Panc1 (cell line): ENCODE results near the gene HLA-DQB1. TPM values are rescaled to one million over a fixed set of nuclear protein-coding genes. Genes with fewer than 3 reads are reported as not detected.

Source experiments
- ATAC-seq: fragments of 200-7000 bp; cut with Tn5 transposase; 2 replicates; pipeline ENCODE4 v1.9.1; 2020; ENCODE audit warnings: mild to moderate bottlenecking, moderate library complexity
- BruUV-seq: library from RNA; stranded (reverse); fragments of 400-500 nt; replicated peaks from 2 replicates; lab custom pipeline; 2021; lab: Mats Ljungman, UMichigan
- CTCF ChIA-PET: fragments of 300-600 bp; sonication (Branson Sonifier 250); formaldehyde crosslinking; loops from one replicate; lab custom pipeline; 2022; ENCODE audit warnings: antibody characterized with exemption; lab: Charles Lee
- POLR2A ChIA-PET: fragments of 300-600 bp; sonication (Branson Sonifier 250); formaldehyde crosslinking; loops from one replicate; lab custom pipeline; 2022; ENCODE audit warnings: antibody characterized with exemption; lab: Charles Lee
- DNase-seq: peaks from one replicate; pipeline ENCODE4 v3.0.0-alpha.2; 2010; ENCODE audit warnings: low read depth, low spot score
- H3K27ac ChIP-seq: 2 replicates; pipeline ENCODE4 v1.5.1; 2011; ENCODE audit warnings: mild to moderate bottlenecking, low read length, inconsistent platforms
- H3K27me3 ChIP-seq: fragments of 200-500 bp; sonication (Bioruptor generic); 2 replicates; pipeline ENCODE4 v1.6.0; 2014; ENCODE audit warnings: low read length, inconsistent platforms; ENCODE audit not compliant: control insufficient read depth, insufficient read depth
- H3K36me3 ChIP-seq: fragments of 200-500 bp; sonication (Bioruptor generic); 2 replicates; pipeline ENCODE4 v1.5.1; 2014; ENCODE audit warnings: inconsistent platforms, mild to moderate bottlenecking, low read length, moderate library complexity; ENCODE audit not compliant: control insufficient read depth, insufficient read depth
- H3K4me1 ChIP-seq: 2 replicates; pipeline ENCODE4 v1.5.1; 2011; ENCODE audit warnings: inconsistent platforms, mild to moderate bottlenecking, low read length, moderate library complexity; ENCODE audit not compliant: control insufficient read depth, insufficient read depth
- H3K4me3 ChIP-seq, 2 experiments: 2 replicates each; pipeline ENCODE4 v1.5.1; 2011 to 2012; ENCODE audit warnings: low read depth in 2 of 2, low read length in 2 of 2, mild to moderate bottlenecking in 2 of 2, inconsistent platforms in 1 of 2, moderate library complexity in 1 of 2
- H3K9me3 ChIP-seq: fragments of 200-500 bp; sonication (Bioruptor generic); 2 replicates; pipeline ENCODE4 v1.5.1; 2014; ENCODE audit warnings: low read depth, mild to moderate bottlenecking, inconsistent platforms, low read length, moderate library complexity; ENCODE audit not compliant: control insufficient read depth, insufficient read depth
- POLR2AphosphoS5 ChIP-seq: IDR thresholded peaks from 2 replicates; pipeline ENCODE4 v1.6.1; 2012; ENCODE audit warnings: mild to moderate bottlenecking, low read depth, low read length, moderate library complexity
- SIN3A ChIP-seq: IDR thresholded peaks from 2 replicates; pipeline ENCODE4 v1.6.1; 2012; ENCODE audit warnings: low read depth, mild to moderate bottlenecking, low read length, moderate library complexity, borderline replicate concordance; ENCODE audit not compliant: insufficient read depth
- TCF7L2 ChIP-seq: IDR thresholded peaks from 2 replicates; pipeline ENCODE4 v1.6.1; 2011; ENCODE audit warnings: mild to moderate bottlenecking, low read depth, low read length, inconsistent platforms
- in situ Hi-C: cut with HindIII; loops from 2 replicates; pipeline ENCODE4 v1.10.0; 2016; ENCODE audit warnings: low sequenced_read_pairs, low pct_unique_long_range_greater_than_20kb
- intact Hi-C: fragments of 100-400 bp; cut with micrococcal nuclease; formaldehyde crosslinking; loops from one replicate; pipeline ENCODE4 v1.10.0; 2022; ENCODE audit not compliant: unreplicated experiment
- total RNA-seq: library from RNA; stranded (reverse); gene quantifications from one replicate; pipeline ENCODE4 v1.2.1, GENCODE V29; 2021; ENCODE audit not compliant: unreplicated experiment
- TF ChIP-seq, protein P1 (sequence below): fragments of 450-650 bp; IDR thresholded peaks from 2 replicates; pipeline ENCODE4 v1.5.1; 2017; ENCODE audit warnings: mild to moderate bottlenecking
- TF ChIP-seq, protein P2 (sequence below), 2 experiments: IDR thresholded peaks; 2 replicates each; pipeline ENCODE4 v1.6.1; 2011 to 2012; ENCODE audit warnings: low read depth in 2 of 2, control low read depth in 1 of 2, low read length in 1 of 2, mild to moderate bottlenecking in 1 of 2, moderate library complexity in 1 of 2; ENCODE audit not compliant: insufficient read depth in 1 of 2

Gene HLA-DQB1
- total RNA-seq, 1 experiment from 2014 or later, result 0.51 TPM

DNA sequence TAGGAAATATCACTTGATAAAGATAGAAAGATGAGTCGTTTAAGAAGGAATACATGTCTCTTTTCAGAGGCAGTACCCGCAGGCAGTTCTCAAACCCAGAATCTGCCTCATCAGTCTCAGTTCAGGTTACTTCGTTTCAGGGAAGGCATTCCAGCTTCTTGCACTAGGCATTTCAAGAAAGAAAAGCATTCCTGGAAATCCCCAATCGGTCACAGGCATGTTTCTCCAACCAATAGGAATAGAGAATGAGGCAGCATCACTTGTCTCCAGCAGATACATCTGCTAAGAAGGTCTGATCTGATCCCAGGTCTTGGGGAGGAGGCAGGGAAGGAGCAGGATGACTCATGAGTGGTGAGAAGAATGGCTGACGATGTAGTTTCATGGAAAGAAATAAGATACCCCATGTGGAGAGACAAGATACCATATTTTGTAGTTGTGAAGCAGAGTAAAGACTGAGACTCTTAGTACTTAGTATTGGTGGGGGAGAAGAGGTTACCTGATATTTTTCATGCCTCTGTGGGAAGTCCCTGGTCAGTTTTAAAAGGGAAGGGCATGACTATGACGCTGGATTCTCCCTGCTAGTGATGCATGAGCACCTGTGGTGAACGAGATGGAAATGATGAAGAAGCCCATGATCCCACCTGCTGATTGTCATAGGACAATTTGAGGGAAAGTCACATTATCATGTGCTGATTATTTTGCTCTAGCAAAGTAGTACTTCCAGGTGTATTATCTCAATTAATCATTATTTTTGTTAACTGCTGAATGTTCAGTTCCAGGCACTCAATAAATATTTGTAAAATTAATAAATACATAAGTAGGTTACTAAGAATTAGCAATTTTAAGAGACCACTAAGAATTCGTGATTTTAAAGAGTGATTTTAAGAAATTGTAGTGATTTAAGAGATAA lies 56.5 kb downstream of the HLA-DQB1 start:
- H3K36me3 ChIP-seq, result no peaks in the 10 kb centered on the region
- no peaks in the 10 kb centered on the region; the same call in 1 of the 2 replicates for H3K4me1 ChIP-seq
- in situ Hi-C loops, result no loop called here
- ChIA-PET POLR2A (no interaction called here), CTCF (no interaction called here)
- H3K27me3 ChIP-seq, result peaks cover 8% of the 10 kb centered on the region; the same call in 1 of the 2 replicates
- intact Hi-C loops, result no loop called here
- H3K4me3 ChIP-seq, result no peak overlapping the region
- H3K27ac ChIP-seq, result no peak overlapping the region
- no peak for TF ChIP-seq POLR2AphosphoS5
- TF ChIP-seq SIN3A, result no peak
- TF ChIP-seq, protein P1, sequence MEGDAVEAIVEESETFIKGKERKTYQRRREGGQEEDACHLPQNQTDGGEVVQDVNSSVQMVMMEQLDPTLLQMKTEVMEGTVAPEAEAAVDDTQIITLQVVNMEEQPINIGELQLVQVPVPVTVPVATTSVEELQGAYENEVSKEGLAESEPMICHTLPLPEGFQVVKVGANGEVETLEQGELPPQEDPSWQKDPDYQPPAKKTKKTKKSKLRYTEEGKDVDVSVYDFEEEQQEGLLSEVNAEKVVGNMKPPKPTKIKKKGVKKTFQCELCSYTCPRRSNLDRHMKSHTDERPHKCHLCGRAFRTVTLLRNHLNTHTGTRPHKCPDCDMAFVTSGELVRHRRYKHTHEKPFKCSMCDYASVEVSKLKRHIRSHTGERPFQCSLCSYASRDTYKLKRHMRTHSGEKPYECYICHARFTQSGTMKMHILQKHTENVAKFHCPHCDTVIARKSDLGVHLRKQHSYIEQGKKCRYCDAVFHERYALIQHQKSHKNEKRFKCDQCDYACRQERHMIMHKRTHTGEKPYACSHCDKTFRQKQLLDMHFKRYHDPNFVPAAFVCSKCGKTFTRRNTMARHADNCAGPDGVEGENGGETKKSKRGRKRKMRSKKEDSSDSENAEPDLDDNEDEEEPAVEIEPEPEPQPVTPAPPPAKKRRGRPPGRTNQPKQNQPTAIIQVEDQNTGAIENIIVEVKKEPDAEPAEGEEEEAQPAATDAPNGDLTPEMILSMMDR, result no peak
- TF ChIP-seq, protein P2, sequence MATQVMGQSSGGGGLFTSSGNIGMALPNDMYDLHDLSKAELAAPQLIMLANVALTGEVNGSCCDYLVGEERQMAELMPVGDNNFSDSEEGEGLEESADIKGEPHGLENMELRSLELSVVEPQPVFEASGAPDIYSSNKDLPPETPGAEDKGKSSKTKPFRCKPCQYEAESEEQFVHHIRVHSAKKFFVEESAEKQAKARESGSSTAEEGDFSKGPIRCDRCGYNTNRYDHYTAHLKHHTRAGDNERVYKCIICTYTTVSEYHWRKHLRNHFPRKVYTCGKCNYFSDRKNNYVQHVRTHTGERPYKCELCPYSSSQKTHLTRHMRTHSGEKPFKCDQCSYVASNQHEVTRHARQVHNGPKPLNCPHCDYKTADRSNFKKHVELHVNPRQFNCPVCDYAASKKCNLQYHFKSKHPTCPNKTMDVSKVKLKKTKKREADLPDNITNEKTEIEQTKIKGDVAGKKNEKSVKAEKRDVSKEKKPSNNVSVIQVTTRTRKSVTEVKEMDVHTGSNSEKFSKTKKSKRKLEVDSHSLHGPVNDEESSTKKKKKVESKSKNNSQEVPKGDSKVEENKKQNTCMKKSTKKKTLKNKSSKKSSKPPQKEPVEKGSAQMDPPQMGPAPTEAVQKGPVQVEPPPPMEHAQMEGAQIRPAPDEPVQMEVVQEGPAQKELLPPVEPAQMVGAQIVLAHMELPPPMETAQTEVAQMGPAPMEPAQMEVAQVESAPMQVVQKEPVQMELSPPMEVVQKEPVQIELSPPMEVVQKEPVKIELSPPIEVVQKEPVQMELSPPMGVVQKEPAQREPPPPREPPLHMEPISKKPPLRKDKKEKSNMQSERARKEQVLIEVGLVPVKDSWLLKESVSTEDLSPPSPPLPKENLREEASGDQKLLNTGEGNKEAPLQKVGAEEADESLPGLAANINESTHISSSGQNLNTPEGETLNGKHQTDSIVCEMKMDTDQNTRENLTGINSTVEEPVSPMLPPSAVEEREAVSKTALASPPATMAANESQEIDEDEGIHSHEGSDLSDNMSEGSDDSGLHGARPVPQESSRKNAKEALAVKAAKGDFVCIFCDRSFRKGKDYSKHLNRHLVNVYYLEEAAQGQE (IDR thresholded peaks at IDR 0.05; ENCODE audit: insufficient read depth in 1 of 2, low read depth in 2 of 2, low read length in 1 of 2), result no peak
- no peak for TF ChIP-seq TCF7L2
- no peaks in the 10 kb centered on the region for H3K9me3 ChIP-seq
- no TSS peak for BruUV-seq
- DNase-seq (peak; percentile 82), ATAC-seq (peak; percentile 98)

Other genes with a start within 250 kb of the HLA-DQB1 start
- gene HLA-DRA, start 226.8 kb downstream of the HLA-DQB1 start, total RNA-seq, result 1.7 TPM
- gene HLA-DRB5, start 136.4 kb downstream of the HLA-DQB1 start, total RNA-seq, result not detected
- gene HLA-DRB1, start 76.8 kb downstream of the HLA-DQB1 start, total RNA-seq, result 1.1 TPM
- 0.39 TPM for gene HLA-DQA1, start 29.3 kb downstream of the HLA-DQB1 start, total RNA-seq
- not detected for gene HLA-DQA2, start 74.7 kb upstream of the HLA-DQB1 start, total RNA-seq
- gene HLA-DQB2, start 96.9 kb upstream of the HLA-DQB1 start, total RNA-seq, result not detected
- gene HLA-DOB, start 150.3 kb upstream of the HLA-DQB1 start, total RNA-seq, result 0.39 TPM
- gene TAP2, start 172.1 kb upstream of the HLA-DQB1 start, total RNA-seq, result 93.6 TPM
- gene PSMB8, start 177.4 kb upstream of the HLA-DQB1 start, total RNA-seq, result 43.8 TPM
- 74.7 TPM for gene TAP1, start 187.0 kb upstream of the HLA-DQB1 start, total RNA-seq
- gene PSMB9, start 187.5 kb upstream of the HLA-DQB1 start, total RNA-seq, result 41.5 TPM